Measurements from ENCODE around the gene WDR64. TPM values are rescaled to one million over a fixed set of nuclear protein-coding genes. Genes with fewer than 3 reads are reported as not detected.

Gene WDR64
- total and polyA plus RNA-seq, 2 of the 4 experiments (the other 2 are of a cell fraction) = not detected

- no peaks in the 10 kb centered on the region for H3K9me1 ChIP-seq (ENCODE audit: insufficient read depth, low read length)
- no peaks in the 10 kb centered on the region for H3K36me3 ChIP-seq (ENCODE audit: control insufficient read depth, insufficient read depth, low read length)
- in situ Hi-C loops (cut with MboI; ENCODE audit: low sequenced_read_pairs) = no loop called here
- no peak overlapping the region for H4K8ac ChIP-seq (ENCODE audit: low read depth in 2 of 2, low read length in 2 of 2)
- no TSS peak for BruUV-seq (replicated peaks)
- no peak overlapping the region for H2BK20ac ChIP-seq (ENCODE audit: low read depth, low read length)
- no CpG with 5 or more reads among the region's 2 CpGs for WGBS, 2 experiments (ENCODE audit: extremely low coverage in 2 of 2, insufficient read length in 1 of 2)
- H3K23ac ChIP-seq (ENCODE audit: low read depth, low read length) = no peak overlapping the region
- H4K20me1 ChIP-seq (ENCODE audit: insufficient read depth, low read length) = no peaks in the 10 kb centered on the region
- no peak overlapping the region for H2AK9ac ChIP-seq (replicated peaks; ENCODE audit: low read depth, low read length, poor library complexity)
- H3K9ac ChIP-seq (ENCODE audit: low read depth, low read length) = no peak overlapping the region
- peaks cover 3% of the 10 kb centered on the region; the same call in 1 of the 2 replicates for H3K9me3 ChIP-seq (ENCODE audit: control insufficient read depth, insufficient read depth, low read length)
- dilution Hi-C loops (cut with HindIII; ENCODE audit: low sequenced_read_pairs, unreplicated experiment) = no loop called here
- CTCF ChIA-PET = no interaction called here
- H3K4me3 ChIP-seq (ENCODE audit: insufficient read depth, low read depth, low read length) = no peak overlapping the region
- H3K4me1 ChIP-seq (ENCODE audit: control insufficient read depth, insufficient read depth, low read length) = no peaks in the 10 kb centered on the region
- H2BK120ac ChIP-seq (ENCODE audit: low read depth, low read length) = no peak overlapping the region
- no peak overlapping the region for H3K4me2 ChIP-seq (ENCODE audit: low read depth, low read length)
- H3K27ac ChIP-seq (ENCODE audit: insufficient read depth, low read length) = no peak overlapping the region
- H3K14ac ChIP-seq (replicated peaks; ENCODE audit: low read depth, low read length) = no peak overlapping the region
- H3K56ac ChIP-seq (ENCODE audit: extremely low read depth, insufficient read depth, low read length) = no peak overlapping the region
- no peak for DNase-seq
- intact Hi-C loops (cut with micrococcal nuclease) = no loop called here
- no peaks in the 10 kb centered on the region for H3K79me1 ChIP-seq (ENCODE audit: low read depth in 1 of 2, low read length in 2 of 2)
- no peaks in the 10 kb centered on the region; the same call in 1 of the 2 replicates for H3K27me3 ChIP-seq (ENCODE audit: control insufficient read depth, insufficient read depth, low read length)
- ATAC-seq (ENCODE audit: low read depth) = no peak
- no peak overlapping the region for H4K91ac ChIP-seq (ENCODE audit: insufficient read depth, low read depth, low read length)
- TF ChIP-seq, protein P1, sequence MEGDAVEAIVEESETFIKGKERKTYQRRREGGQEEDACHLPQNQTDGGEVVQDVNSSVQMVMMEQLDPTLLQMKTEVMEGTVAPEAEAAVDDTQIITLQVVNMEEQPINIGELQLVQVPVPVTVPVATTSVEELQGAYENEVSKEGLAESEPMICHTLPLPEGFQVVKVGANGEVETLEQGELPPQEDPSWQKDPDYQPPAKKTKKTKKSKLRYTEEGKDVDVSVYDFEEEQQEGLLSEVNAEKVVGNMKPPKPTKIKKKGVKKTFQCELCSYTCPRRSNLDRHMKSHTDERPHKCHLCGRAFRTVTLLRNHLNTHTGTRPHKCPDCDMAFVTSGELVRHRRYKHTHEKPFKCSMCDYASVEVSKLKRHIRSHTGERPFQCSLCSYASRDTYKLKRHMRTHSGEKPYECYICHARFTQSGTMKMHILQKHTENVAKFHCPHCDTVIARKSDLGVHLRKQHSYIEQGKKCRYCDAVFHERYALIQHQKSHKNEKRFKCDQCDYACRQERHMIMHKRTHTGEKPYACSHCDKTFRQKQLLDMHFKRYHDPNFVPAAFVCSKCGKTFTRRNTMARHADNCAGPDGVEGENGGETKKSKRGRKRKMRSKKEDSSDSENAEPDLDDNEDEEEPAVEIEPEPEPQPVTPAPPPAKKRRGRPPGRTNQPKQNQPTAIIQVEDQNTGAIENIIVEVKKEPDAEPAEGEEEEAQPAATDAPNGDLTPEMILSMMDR (conservative IDR thresholded peaks at IDR 0.05; ENCODE audit: low read depth, low read length) = no peak
- no peak for TF ChIP-seq BHLHE40 (IDR thresholded peaks at IDR 0.05; ENCODE audit: low read depth, low read length)
- no peak for TF ChIP-seq RAD21 (IDR thresholded peaks at IDR 0.05; ENCODE audit: low read length)
- no peak for TF ChIP-seq MXI1 (IDR thresholded peaks at IDR 0.05; ENCODE audit: borderline replicate concordance, low read depth, low read length)
- TF ChIP-seq RFX5 (IDR thresholded peaks at IDR 0.05; ENCODE audit: low read depth, low read length) = no peak
- TF ChIP-seq FOS (IDR thresholded peaks at IDR 0.05; ENCODE audit: low read depth, low read length) = no peak
- TF ChIP-seq, protein P2, sequence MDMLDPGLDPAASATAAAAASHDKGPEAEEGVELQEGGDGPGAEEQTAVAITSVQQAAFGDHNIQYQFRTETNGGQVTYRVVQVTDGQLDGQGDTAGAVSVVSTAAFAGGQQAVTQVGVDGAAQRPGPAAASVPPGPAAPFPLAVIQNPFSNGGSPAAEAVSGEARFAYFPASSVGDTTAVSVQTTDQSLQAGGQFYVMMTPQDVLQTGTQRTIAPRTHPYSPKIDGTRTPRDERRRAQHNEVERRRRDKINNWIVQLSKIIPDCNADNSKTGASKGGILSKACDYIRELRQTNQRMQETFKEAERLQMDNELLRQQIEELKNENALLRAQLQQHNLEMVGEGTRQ (IDR thresholded peaks at IDR 0.05; ENCODE audit: low read depth, low read length) = no peak
- TF ChIP-seq RCOR1 (IDR thresholded peaks at IDR 0.05; ENCODE audit: insufficient replicate concordance, low read length) = no peak
- no peak for TF ChIP-seq NFE2L2 (IDR thresholded peaks at IDR 0.05; ENCODE audit: low read depth, low read length)
- no peak for TF ChIP-seq CHD1 (IDR thresholded peaks at IDR 0.05; ENCODE audit: low read depth, low read length)
- no peak for TF ChIP-seq CEBPB (IDR thresholded peaks at IDR 0.05; ENCODE audit: low read depth, low read length)
- TF ChIP-seq SMC3 (IDR thresholded peaks at IDR 0.05; ENCODE audit: low read depth, low read length) = no peak
- TF ChIP-seq, protein P3, sequence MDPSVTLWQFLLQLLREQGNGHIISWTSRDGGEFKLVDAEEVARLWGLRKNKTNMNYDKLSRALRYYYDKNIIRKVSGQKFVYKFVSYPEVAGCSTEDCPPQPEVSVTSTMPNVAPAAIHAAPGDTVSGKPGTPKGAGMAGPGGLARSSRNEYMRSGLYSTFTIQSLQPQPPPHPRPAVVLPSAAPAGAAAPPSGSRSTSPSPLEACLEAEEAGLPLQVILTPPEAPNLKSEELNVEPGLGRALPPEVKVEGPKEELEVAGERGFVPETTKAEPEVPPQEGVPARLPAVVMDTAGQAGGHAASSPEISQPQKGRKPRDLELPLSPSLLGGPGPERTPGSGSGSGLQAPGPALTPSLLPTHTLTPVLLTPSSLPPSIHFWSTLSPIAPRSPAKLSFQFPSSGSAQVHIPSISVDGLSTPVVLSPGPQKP (IDR thresholded peaks at IDR 0.05; ENCODE audit: borderline replicate concordance, low read depth, low read length) = no peak
- no peak for TF ChIP-seq MAFK (IDR thresholded peaks at IDR 0.05; ENCODE audit: low read depth, low read length)
- TF ChIP-seq POLR2A (IDR thresholded peaks at IDR 0.05; ENCODE audit: low read depth, low read length) = no peak
- no peak overlapping the region for H2BK15ac ChIP-seq (ENCODE audit: low read depth, low read length)
- H2AK5ac ChIP-seq (ENCODE audit: low read depth, low read length) = no peak overlapping the region
- no peak overlapping the region for H2AFZ ChIP-seq (replicated peaks; ENCODE audit: low read length, poor library complexity)
- no peak overlapping the region for H3K18ac ChIP-seq (ENCODE audit: low read depth, low read length)
- POLR2A ChIA-PET (ENCODE audit: unreplicated experiment) = no interaction called here
- H4K5ac ChIP-seq (ENCODE audit: low read depth, low read length) = no peak overlapping the region
- H3K4ac ChIP-seq (ENCODE audit: low read depth, low read length) = no peak overlapping the region
- H2BK5ac ChIP-seq (ENCODE audit: low read depth, low read length, poor library complexity, severe bottlenecking) = no peak overlapping the region
Measured at GRCh38 chr1:241744591-241744990, 92.5 kb downstream of the WDR64 start.
